UCSD-AML1 (cell line): ENCODE results near the gene KCNN2.

ENCODE experiments used
- DNase-seq: peaks from one replicate; lab custom pipeline; 2025; ENCODE audit not compliant: unreplicated experiment; lab: John Stamatoyannopoulos, UW

Gene KCNN2

GRCh38 chr5:114362197-114362976, 517 bp downstream of the KCNN2 start:
- DNase-seq: no peak

- no peak for DNase-seq
Measured at GRCh38 chr5:114362977-114363761, 1.3 kb downstream of the KCNN2 start.

GRCh38 chr5:114363837-114364236, 2.0 kb downstream of the KCNN2 start:
- no peak for DNase-seq

- no peak for DNase-seq
Measured at GRCh38 chr5:114367029-114367428, 5.2 kb downstream of the KCNN2 start.

GRCh38 chr5:114369680-114370417, 8.0 kb downstream of the KCNN2 start:
- DNase-seq: no peak

GRCh38 chr5:114377050-114377844, 15.4 kb downstream of the KCNN2 start:
- no peak for DNase-seq

- DNase-seq: no peak
Measured at GRCh38 chr5:114377946-114378345, 16.1 kb downstream of the KCNN2 start.

- DNase-seq: no peak
Measured at GRCh38 chr5:114380721-114381120, 18.9 kb downstream of the KCNN2 start.

GRCh38 chr5:114387433-114387832, 25.6 kb downstream of the KCNN2 start:
- no peak for DNase-seq

GRCh38 chr5:114390431-114390830, 28.6 kb downstream of the KCNN2 start:
- DNase-seq: no peak

- DNase-seq: no peak
Measured at GRCh38 chr5:114391321-114391720, 29.5 kb downstream of the KCNN2 start.

- DNase-seq: no peak
Measured at GRCh38 chr5:114393159-114393558, 31.3 kb downstream of the KCNN2 start.

GRCh38 chr5:114402206-114402605, 40.3 kb downstream of the KCNN2 start:
- no peak for DNase-seq

GRCh38 chr5:114407783-114408182, 45.9 kb downstream of the KCNN2 start:
- DNase-seq: no peak

- no peak for DNase-seq
Measured at GRCh38 chr5:114408847-114409246, 47.0 kb downstream of the KCNN2 start.

GRCh38 chr5:114411380-114411931, 49.6 kb downstream of the KCNN2 start:
- no peak for DNase-seq

GRCh38 chr5:114412510-114413171, 50.8 kb downstream of the KCNN2 start:
- DNase-seq: no peak

- no peak for DNase-seq
Measured at GRCh38 chr5:114415760-114416159, 53.9 kb downstream of the KCNN2 start.

- DNase-seq: no peak
Measured at GRCh38 chr5:114416254-114416653, 54.4 kb downstream of the KCNN2 start.

GRCh38 chr5:114417519-114417918, 55.6 kb downstream of the KCNN2 start:
- no peak for DNase-seq
